Esophagus muscularis mucosa (tissue), 4 donors: ENCODE data around the gene TOB2.

Experiments
- EP300 ChIP-seq: sonication (generic); formaldehyde crosslinking; IDR thresholded peaks from one replicate; pipeline ENCODE4 v1.6.1; 2017; ENCODE audit warnings: antibody characterized with exemption
- POLR2A ChIP-seq: fragments of 450-650 bp; IDR thresholded peaks from one replicate; pipeline ENCODE4 v1.6.1; 2017; ENCODE audit warnings: antibody characterized with exemption, moderate library complexity, mild to moderate bottlenecking, low read depth
- POLR2AphosphoS5 ChIP-seq, 2 donors: sonication (generic); formaldehyde crosslinking; IDR thresholded peaks; one replicate each; pipeline ENCODE4 v1.6.1; 2017; ENCODE audit warnings: antibody characterized with exemption in 2 of 2
- TF ChIP-seq, protein P1 (sequence below), 3 experiments: fragments of 200-600 bp in 2 of 3; fragments of 450-650 bp in 1 of 3; sonication (generic) in 2 of 3; IDR thresholded peaks; one replicate each; pipeline ENCODE4 v1.5.1; 2017 to 2019; ENCODE audit warnings: antibody characterized with exemption in 3 of 3, mild to moderate bottlenecking in 2 of 3, moderate library complexity in 1 of 3

DNA sequence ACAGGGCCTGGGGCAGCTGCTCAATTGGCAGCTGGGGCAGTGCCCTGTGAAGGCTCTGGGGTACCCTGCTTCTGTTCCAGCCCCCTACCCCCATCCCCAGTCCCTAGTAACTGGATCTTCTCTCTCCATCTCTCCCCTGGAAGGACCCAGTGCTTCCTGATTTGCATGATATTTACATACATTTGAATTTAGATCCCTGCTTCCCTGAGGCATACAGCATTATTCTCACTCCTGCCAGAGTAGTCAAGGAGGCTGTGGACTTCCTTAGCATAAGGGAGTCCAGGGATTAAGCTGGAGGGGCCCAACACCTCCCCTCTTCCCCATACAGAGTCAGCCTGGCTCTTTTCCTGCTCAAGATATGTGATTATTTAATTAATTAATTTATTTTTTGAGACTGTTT, 40.2 kb downstream of the TOB2 start:
- TF ChIP-seq, protein P1, sequence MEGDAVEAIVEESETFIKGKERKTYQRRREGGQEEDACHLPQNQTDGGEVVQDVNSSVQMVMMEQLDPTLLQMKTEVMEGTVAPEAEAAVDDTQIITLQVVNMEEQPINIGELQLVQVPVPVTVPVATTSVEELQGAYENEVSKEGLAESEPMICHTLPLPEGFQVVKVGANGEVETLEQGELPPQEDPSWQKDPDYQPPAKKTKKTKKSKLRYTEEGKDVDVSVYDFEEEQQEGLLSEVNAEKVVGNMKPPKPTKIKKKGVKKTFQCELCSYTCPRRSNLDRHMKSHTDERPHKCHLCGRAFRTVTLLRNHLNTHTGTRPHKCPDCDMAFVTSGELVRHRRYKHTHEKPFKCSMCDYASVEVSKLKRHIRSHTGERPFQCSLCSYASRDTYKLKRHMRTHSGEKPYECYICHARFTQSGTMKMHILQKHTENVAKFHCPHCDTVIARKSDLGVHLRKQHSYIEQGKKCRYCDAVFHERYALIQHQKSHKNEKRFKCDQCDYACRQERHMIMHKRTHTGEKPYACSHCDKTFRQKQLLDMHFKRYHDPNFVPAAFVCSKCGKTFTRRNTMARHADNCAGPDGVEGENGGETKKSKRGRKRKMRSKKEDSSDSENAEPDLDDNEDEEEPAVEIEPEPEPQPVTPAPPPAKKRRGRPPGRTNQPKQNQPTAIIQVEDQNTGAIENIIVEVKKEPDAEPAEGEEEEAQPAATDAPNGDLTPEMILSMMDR (IDR thresholded peaks at IDR 0.05), result no peak
- TF ChIP-seq POLR2A, result no peak
- no peak for TF ChIP-seq EP300
- TF ChIP-seq POLR2AphosphoS5 (IDR thresholded peaks at IDR 0.05), result no peak
